HG03097 (cell line): ENCODE measurements around the gene PSMD2.
A peak's percentile ranks its signal among the peaks of the same experiment; 100 is the strongest.

Source experiments
- ATAC-seq: cut with Tn5 transposase; IDR thresholded peaks from one replicate; pipeline ENCODE4 v1.9.1; 2021; ENCODE audit not compliant: unreplicated experiment, low FRiP score

PSMD2 gene

DNA sequence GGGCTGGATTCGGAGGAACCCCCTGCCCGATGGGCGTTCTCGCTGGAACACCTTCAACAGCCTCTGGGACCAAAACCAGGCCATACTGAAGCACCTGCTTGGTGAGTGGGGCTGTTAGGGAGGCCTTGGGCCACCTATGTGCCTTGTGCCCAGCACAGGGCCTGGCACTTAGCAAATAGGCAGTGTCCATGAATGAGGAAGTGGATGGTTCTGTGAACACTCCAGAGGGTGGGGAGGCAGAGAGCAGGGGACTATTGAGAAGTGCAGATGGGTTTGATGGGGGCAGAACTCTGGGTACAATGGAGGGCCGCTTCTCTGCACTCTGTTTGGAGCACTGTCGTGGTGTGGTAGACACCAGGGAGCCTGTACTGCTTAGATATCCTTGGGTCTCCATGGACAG is 21.7 kb upstream of the PSMD2 start:
- no peak for ATAC-seq

GRCh38 chr3:184282941-184283340 is 16.1 kb upstream of the PSMD2 start:
- ATAC-seq = no peak

- no peak for ATAC-seq
Observed at GRCh38 chr3:184283681-184284080, 15.4 kb upstream of the PSMD2 start.

- ATAC-seq = no peak
Observed at GRCh38 chr3:184284696-184285095, 14.3 kb upstream of the PSMD2 start.

- ATAC-seq = no peak
Observed at GRCh38 chr3:184289426-184289938, 9.6 kb upstream of the PSMD2 start.

GRCh38 chr3:184290331-184290730 is 8.7 kb upstream of the PSMD2 start:
- no peak for ATAC-seq

- no peak for ATAC-seq
Observed at GRCh38 chr3:184291044-184291737, 7.8 kb upstream of the PSMD2 start.

- no peak for ATAC-seq
Observed at GRCh38 chr3:184291738-184292445, 7.1 kb upstream of the PSMD2 start.

GRCh38 chr3:184295771-184296170 is 3.3 kb upstream of the PSMD2 start:
- no peak for ATAC-seq

DNA sequence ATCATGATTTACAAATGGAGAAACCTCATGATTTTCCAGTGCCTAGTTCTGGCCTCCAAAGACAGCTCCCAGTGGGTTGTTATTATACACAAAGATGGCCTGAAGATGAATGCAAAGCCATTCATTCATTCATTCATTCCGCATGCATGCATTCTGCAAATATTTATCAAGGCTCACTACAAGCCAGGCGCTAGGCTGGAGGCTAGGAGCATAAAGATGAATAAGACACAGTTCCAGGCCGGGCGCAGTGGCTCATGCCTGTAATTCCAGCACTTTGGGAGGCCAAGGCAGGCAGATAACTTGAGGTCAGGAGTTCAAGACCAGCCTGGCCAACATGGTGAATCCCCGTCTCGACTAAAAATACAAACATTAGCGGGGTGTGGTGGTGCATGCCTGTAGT is 2.4 kb upstream of the PSMD2 start:
- ATAC-seq = no peak

- no peak for ATAC-seq
Observed at GRCh38 chr3:184299488-184300377, 692 bp downstream of the PSMD2 start.

DNA sequence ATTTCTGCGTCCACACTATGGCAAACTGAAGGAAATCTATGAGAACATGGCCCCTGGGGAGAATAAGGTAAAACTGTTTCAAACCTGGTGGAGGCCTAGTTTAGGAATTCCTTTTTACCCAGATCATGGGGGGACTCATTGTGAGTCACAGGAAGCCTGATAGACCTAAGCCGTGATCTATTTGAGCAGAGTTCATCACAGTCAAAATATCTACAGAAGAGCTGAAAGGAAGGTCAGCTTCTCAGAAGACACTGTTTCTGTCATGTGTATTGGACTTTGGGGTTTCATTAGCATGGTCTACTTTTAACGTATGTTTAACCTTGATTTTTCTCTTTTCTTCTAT is 1.3 kb downstream of the PSMD2 start:
- ATAC-seq = no peak

GRCh38 chr3:184305577-184305976 is 6.5 kb downstream of the PSMD2 start:
- ATAC-seq = no peak

- no peak for ATAC-seq
Observed at GRCh38 chr3:184306341-184306972, 7.4 kb downstream of the PSMD2 start.

- no peak for ATAC-seq
Observed at GRCh38 chr3:184307915-184308314, 8.9 kb downstream of the PSMD2 start.

DNA sequence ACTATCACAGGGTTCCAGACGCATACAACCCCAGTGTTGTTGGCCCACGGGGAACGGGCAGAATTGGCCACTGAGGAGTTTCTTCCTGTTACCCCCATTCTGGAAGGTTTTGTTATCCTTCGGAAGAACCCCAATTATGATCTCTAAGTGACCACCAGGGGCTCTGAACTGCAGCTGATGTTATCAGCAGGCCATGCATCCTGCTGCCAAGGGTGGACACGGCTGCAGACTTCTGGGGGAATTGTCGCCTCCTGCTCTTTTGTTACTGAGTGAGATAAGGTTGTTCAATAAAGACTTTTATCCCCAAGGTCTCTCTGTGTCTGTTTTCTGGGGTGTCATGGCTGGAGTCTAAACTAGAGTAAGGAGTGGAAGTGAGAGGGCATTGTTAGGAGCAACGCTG is 9.7 kb downstream of the PSMD2 start:
- ATAC-seq = no peak

- ATAC-seq = no peak
Observed at GRCh38 chr3:184311633-184312032, 12.6 kb downstream of the PSMD2 start.

- peak; percentile 74 for ATAC-seq
Observed at GRCh38 chr3:184314363-184314699, 15.3 kb downstream of the PSMD2 start, which contains the start of gene EIF4G1. EIF4G1 (plus strand) TSS chr3:184314606; CDS start chr3:184315797, 1,191 bp downstream.

- ATAC-seq = peak; percentile 33
Observed at GRCh38 chr3:184314700-184315542, 15.9 kb downstream of the PSMD2 start.

DNA sequence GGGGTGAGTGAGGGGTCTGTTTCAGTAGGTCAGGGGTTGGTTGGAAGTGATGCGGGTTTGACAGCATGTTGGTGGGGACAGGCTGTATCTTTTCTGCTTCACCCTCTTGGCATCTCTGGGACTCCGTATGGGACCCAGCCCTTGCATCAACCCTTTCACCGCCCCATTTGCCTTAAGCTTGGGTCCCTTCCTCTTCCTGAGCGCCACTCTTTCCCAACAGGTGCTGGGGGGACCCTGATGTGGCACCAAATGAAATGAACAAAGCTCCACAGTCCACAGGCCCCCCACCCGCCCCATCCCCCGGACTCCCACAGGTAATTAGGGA is 16.5 kb downstream of the PSMD2 start:
- ATAC-seq = no peak
